Thoracic aorta (tissue), 2 donors: ENCODE results near the gene PML. TPM values are rescaled to one million over a fixed set of nuclear protein-coding genes. Genes with fewer than 3 reads are reported as not detected.
A peak's percentile ranks its signal among the peaks of the same experiment; 100 is the strongest.

Experiments
- ATAC-seq: fragments of 150-250 bp; one replicate; pipeline ENCODE4 v1.8.0; 2017; ENCODE audit warnings: low read depth; ENCODE audit not compliant: insufficient number of reproducible peaks, low FRiP score
- DNase-seq: peaks from one replicate; pipeline ENCODE4 v3.0.0-alpha.2; 2020; ENCODE audit warnings: low spot score
- H3K27ac ChIP-seq, 2 donors: fragments of 200-600 bp; sonication (generic); 1 replicate in 1 of 2; 2 replicates in 1 of 2; pipeline ENCODE4 v1.5.1; 2016; ENCODE audit warnings: mild to moderate bottlenecking in 2 of 2, moderate library complexity in 2 of 2
- H3K27me3 ChIP-seq: fragments of 200-600 bp; sonication (generic); replicated peaks from 2 replicates; pipeline ENCODE4 v1.6.0; 2016; ENCODE audit warnings: mild to moderate bottlenecking; ENCODE audit not compliant: insufficient read depth
- H3K36me3 ChIP-seq: fragments of 200-600 bp; sonication (generic); one replicate; pipeline ENCODE4 v1.5.1; 2016
- H3K4me1 ChIP-seq, 2 donors: fragments of 200-600 bp; sonication (generic); 1 replicate in 1 of 2; 2 replicates in 1 of 2; pipeline versions ENCODE4 v1.5.1 to v1.6.0; 2016; ENCODE audit warnings: low read depth in 2 of 2, mild to moderate bottlenecking in 1 of 2; ENCODE audit not compliant: control insufficient read depth in 1 of 2
- H3K4me3 ChIP-seq: fragments of 200-600 bp; sonication (generic); 2 replicates; pipeline ENCODE4 v1.5.1; 2016; ENCODE audit warnings: mild to moderate bottlenecking
- H3K9me3 ChIP-seq: fragments of 200-600 bp; sonication (generic); 2 replicates; pipeline ENCODE4 v1.5.1; 2016
- total RNA-seq, 2 donors: library from RNA; depleted of rRNA; stranded (reverse); fragments of >200 nt; gene quantifications; one replicate each; pipeline versions ENCODE4 v1.1.0 to v1.2.3, GENCODE V29; 2016
- TF ChIP-seq, protein P1 (sequence below): fragments of 200-600 bp; sonication (generic); IDR thresholded peaks from one replicate; pipeline ENCODE4 v1.5.1; 2019; ENCODE audit warnings: antibody characterized with exemption

Gene PML
- total RNA-seq, 2 donors from 2014 or later, result 77.2 to 138 TPM

DNA sequence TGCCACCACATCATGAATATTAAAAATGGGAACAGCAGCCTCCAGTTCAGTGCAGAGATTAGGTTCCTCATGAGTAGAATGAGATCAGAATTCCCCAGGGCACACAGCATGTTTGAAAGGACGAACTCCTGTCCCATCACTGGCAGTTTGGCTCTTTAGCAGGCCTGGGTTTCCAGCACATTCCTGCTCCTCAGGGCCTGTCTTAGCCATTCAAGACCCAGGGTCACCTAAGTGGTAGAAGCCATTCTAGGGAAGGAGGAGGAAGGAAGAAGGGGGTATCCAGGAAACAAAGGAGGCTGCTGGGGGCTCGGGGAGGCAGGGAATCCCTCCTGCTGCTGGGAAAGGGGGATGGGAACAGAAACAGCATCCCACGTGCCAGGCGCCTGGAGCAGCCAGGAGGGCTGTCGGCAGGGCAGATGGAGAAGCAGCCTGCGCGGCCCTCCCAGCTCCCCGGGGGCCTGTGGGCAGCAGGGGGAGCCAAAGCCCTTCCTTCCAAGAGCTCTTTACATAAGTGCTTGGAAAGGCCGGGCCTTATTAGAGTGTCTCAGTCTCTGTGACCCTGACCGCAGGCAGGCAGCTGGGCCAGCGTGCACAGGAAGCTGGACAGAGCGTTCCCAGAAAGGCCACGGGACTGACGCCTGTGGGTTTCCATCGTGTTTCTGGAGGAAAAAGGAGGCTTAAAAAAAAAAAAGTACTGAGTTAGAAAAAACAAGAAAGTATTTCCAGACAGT, 43.5 kb upstream of the PML start:
- Histone ChIP-seq H3K27me3 (no peaks in the 10 kb centered on the region), H3K4me1 (peaks cover 26 to 44% of the 10 kb centered on the region in 2 donors), H3K36me3 (peaks cover 44% of the 10 kb centered on the region), H3K9me3 (no peaks in the 10 kb centered on the region), H3K27ac (peak overlapping the region; percentile 98 to 99), H3K4me3 (no peak overlapping the region)
- DNase-seq, result peak; percentile 82
- TF ChIP-seq, protein P1, sequence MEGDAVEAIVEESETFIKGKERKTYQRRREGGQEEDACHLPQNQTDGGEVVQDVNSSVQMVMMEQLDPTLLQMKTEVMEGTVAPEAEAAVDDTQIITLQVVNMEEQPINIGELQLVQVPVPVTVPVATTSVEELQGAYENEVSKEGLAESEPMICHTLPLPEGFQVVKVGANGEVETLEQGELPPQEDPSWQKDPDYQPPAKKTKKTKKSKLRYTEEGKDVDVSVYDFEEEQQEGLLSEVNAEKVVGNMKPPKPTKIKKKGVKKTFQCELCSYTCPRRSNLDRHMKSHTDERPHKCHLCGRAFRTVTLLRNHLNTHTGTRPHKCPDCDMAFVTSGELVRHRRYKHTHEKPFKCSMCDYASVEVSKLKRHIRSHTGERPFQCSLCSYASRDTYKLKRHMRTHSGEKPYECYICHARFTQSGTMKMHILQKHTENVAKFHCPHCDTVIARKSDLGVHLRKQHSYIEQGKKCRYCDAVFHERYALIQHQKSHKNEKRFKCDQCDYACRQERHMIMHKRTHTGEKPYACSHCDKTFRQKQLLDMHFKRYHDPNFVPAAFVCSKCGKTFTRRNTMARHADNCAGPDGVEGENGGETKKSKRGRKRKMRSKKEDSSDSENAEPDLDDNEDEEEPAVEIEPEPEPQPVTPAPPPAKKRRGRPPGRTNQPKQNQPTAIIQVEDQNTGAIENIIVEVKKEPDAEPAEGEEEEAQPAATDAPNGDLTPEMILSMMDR, result peak; percentile 70
- ATAC-seq, result peak; percentile 84

DNA sequence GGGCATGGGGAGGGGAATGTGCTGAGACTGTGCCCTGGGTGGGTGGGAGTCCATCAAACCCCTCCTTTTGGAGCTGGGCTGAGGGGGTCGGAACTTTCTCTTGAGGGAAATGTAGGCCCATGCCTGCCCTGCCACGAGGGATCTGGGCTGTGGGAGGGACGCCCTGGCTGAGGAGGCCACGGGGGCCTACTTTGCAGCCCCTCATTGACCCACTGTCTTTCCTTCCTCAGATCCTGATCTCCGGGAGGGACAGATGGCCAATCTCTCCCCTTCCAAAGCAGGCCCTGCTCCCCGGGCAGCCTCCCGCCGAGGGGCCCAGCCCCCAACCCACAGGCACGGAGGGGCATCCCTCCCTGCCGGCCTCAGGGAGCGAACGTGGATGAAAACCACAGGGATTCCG, 42.9 kb upstream of the PML start:
- TF ChIP-seq, protein P1, result no peak
- no peaks in the 10 kb centered on the region for H3K9me3 ChIP-seq
- DNase-seq (no peak), ATAC-seq (no peak)
- no peak overlapping the region for H3K4me3 ChIP-seq
- H3K27me3 ChIP-seq, result no peaks in the 10 kb centered on the region
- H3K4me1 ChIP-seq, result peaks cover 26 to 50% of the 10 kb centered on the region in 2 donors
- H3K36me3 ChIP-seq, result peaks cover 38% of the 10 kb centered on the region
- H3K27ac ChIP-seq, result peak overlapping the region; percentile 98 to 99

- TF ChIP-seq, protein P1, result no peak
- ATAC-seq, result no peak
- peak overlapping the region; percentile 98 to 99 for H3K27ac ChIP-seq
- peaks cover 31 to 57% of the 10 kb centered on the region in 2 donors for H3K4me1 ChIP-seq
- peaks cover 31% of the 10 kb centered on the region for H3K36me3 ChIP-seq
- no peaks in the 10 kb centered on the region for H3K9me3 ChIP-seq
- no peak for DNase-seq
- no peak overlapping the region for H3K4me3 ChIP-seq
- no peaks in the 10 kb centered on the region for H3K27me3 ChIP-seq
Measured at GRCh38 chr15:73952171-73952912, 42.2 kb upstream of the PML start.

DNA sequence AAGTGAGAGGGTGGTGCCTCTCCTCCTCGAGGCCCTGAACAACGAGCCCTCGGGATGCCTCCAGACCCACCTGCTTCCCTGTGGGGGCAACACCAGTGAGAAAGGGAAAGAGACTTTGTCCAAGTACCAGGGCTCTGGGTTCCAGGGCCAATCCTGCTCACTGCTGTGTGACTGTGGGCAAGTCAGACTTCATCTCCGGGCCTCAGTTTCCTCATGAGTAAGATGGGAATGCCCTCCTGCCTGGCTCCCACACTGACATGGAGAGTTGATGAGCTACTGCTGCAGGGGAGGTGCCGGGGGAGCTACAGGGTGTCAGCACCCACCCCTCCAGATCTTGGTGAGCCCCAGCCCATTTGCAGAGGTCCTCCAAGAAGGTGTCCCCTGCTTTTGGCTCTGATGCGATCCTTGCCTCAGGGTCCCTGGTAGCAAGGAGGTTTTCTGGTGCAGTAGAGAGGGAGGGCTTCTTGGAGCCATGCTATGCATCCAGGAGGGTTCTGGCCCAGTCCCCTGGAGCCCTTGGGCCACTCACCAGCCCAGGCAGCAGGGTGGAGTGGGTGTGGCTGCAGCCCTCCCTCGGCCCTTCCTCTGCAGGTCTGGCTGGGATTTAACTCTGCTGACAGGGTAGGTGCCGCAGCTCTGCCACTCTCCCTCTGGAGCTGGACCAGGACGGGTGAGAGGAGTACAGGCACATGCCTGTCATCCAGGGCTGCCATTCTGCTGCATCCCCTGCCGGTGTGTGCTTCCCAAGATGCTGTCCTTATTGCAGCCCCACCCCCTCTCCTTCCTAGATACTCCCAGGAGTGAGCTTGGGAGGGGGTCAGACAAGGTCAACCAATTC, 41.4 kb upstream of the PML start:
- peaks cover 23% of the 10 kb centered on the region for H3K36me3 ChIP-seq
- peak overlapping the region; percentile 98 to 99 for H3K27ac ChIP-seq
- TF ChIP-seq, protein P1, result no peak
- H3K27me3 ChIP-seq, result no peaks in the 10 kb centered on the region
- ATAC-seq, result no peak
- no peak for DNase-seq
- H3K4me1 ChIP-seq, result peaks cover 31 to 59% of the 10 kb centered on the region in 2 donors
- no peaks in the 10 kb centered on the region for H3K9me3 ChIP-seq
- H3K4me3 ChIP-seq, result no peak overlapping the region
